NT2/D1 (cell line): ENCODE measurements around the gene GAS6.

Experiments
- YY1 ChIP-seq: IDR thresholded peaks from 2 replicates; pipeline ENCODE4 v1.6.1; 2011; ENCODE audit not compliant: insufficient read length, insufficient read depth
- ZNF274 ChIP-seq: IDR thresholded peaks from 2 replicates; pipeline ENCODE4 v1.6.1; 2011; ENCODE audit warnings: mild to moderate bottlenecking, low read depth, low read length

- TF ChIP-seq ZNF274 (no peak), YY1 (no peak)
Observed at GRCh38 chr13:113782472-113782871, 81.4 kb downstream of the GAS6 start.
